GM13976 (cell line): ENCODE measurements around the gene C10orf71.

Experiments
- DNase-seq: peaks from one replicate; pipeline ENCODE4 v3.0.0; 2012; ENCODE audit warnings: low spot score
- CTCF ChIP-seq: IDR thresholded peaks from 2 replicates; pipeline ENCODE4 v1.5.1; 2012; ENCODE audit warnings: borderline replicate concordance, mild to moderate bottlenecking; ENCODE audit not compliant: insufficient read depth; ENCODE audit errors: extremely low read depth, missing control alignments, control extremely low read depth
- in situ Hi-C: fragments of 300-500 bp; cut with MboI; formaldehyde crosslinking; loops from one replicate; pipeline ENCODE4 v1.12.0; 2022; ENCODE audit warnings: low sequenced_read_pairs, mixed read lengths, inconsistent platforms; ENCODE audit not compliant: unreplicated experiment

Gene C10orf71

GRCh38 chr10:49301302-49301701 is 2.3 kb downstream of the C10orf71 start:
- no peak for TF ChIP-seq CTCF
- no peak for DNase-seq
- in situ Hi-C loops: no loop called here

GRCh38 chr10:49302088-49302487 is 3.1 kb downstream of the C10orf71 start:
- TF ChIP-seq CTCF: no peak
- no peak for DNase-seq
- in situ Hi-C loops: no loop called here

- no peak for TF ChIP-seq CTCF
- DNase-seq: no peak
- in situ Hi-C loops: no loop called here
Observed at GRCh38 chr10:49303711-49304110, 4.7 kb downstream of the C10orf71 start.

- in situ Hi-C loops: no loop called here
- DNase-seq: no peak
- no peak for TF ChIP-seq CTCF
Observed at GRCh38 chr10:49304137-49304536, 5.2 kb downstream of the C10orf71 start.

GRCh38 chr10:49307921-49308320 is 9.0 kb downstream of the C10orf71 start:
- in situ Hi-C loops: no loop called here
- TF ChIP-seq CTCF: no peak
- no peak for DNase-seq

- no peak for TF ChIP-seq CTCF
- DNase-seq: no peak
- in situ Hi-C loops: no loop called here
Observed at GRCh38 chr10:49308881-49309280, 9.9 kb downstream of the C10orf71 start.

GRCh38 chr10:49309691-49310411 is 10.9 kb downstream of the C10orf71 start:
- DNase-seq: no peak
- in situ Hi-C loops: no loop called here
- TF ChIP-seq CTCF: no peak
